Measurements from ENCODE around the gene CCNL1. TPM values are rescaled to one million over a fixed set of nuclear protein-coding genes. Genes with fewer than 3 reads are reported as not detected.
"Not testable (repeated sequence)": the region's sequence is repeated elsewhere in the genome, so short reads cannot be mapped to it uniquely, and the experiment has no call there.

Gene CCNL1
- total RNA-seq, 2 experiments from 2014 or later = 220 to 258 TPM

DNA sequence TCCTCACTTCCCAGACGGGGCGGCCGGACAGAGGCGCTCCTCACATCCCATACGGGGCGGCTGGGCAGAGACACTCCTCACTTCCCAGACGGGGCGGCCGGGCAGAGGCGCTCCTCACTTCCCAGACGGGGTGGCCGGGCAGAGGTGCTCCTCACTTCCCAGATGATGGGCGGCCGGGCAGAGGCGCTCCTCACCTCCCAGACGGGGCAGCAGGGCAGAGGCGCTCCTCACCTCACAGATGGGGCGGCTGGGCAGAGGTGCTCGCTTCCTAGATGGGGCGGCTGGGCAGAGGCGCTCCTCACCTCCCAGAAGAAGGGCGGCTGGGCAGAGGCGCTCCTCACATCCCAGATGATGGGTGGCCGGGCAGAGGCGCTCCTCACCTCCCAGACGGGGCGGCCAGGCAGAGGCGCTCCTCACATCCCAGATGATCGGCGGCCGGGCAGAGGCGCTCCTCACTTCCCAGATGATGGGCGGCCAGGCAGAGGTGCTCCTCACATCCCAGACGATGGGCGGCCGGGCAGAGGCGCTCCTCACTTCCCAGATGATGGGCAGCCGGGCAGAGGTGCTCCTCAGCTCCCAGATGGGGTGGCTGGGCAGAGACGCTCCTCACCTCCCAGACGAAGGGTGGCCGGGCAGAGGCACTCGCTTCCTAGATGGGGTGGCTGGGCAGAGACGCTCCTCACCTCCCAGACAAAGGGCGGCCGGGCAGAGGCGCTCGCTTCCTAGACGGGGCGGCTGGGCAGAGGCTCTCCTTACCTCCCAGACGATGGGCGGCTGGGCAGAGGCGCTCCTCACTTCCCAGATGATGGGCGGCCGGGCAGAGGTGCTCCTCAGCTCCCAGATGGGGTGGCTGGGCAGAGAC lies 18.8 kb upstream of the CCNL1 start:
- DNase-seq, H3K4me3 Mint-ChIP-seq: not testable (repeated sequence)

DNA sequence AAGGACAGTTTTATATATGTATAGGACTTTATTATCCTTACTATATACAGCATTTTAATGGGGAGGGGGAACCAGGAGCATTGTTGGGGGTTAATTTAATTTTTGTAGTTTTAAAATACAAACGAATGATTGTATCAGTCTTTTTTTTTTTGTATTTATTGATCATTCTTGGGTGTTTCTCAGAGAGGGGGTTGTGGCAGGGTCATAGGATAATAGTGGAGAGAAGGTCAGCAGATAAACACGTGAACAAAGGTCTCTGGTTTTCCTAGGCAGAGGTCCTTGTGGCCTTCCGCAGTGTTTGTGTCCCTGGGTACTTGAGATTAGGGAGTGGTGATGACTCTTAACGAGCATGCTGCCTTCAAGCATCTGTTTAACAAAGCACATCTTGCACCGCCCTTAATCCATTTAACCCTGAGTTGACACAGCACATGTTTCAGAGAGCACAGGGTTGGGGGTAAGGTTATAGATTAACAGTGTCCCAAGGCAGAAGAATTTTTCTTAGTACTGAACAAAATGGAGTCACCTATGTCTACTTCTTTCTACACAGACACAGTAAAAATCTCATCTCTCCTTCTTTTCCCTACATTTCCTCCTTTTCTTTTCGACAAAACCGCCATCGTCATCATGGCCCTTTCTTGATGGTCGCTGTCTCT lies 18.0 kb upstream of the CCNL1 start:
- Mint-ChIP-seq H3K4me1 (peaks cover 27% of the 10 kb centered on the region), H3K9me3 (peaks cover 11% of the 10 kb centered on the region), H3K36me3 (ENCODE audit: low read depth) (peaks cover 41% of the 10 kb centered on the region)
- H3K4me3 Mint-ChIP-seq, H3K27ac Mint-ChIP-seq, DNase-seq, POLR2A ChIA-PET, H3K27me3 Mint-ChIP-seq: not testable (repeated sequence)
- CTCF ChIA-PET = interaction anchor here (0.9 to 1.2 kb wide), 2 partner anchors 11 to 90 kb away, joined by 3 to 5 read pairs; no protein-coding TSS in a partner anchor

More for the DNA sequence above, 18.8 kb upstream of the CCNL1 start:
- H3K27ac Mint-ChIP-seq, CTCF ChIA-PET, H3K27me3 Mint-ChIP-seq, POLR2A ChIA-PET: not testable (repeated sequence)
- Mint-ChIP-seq H3K4me1 (peaks cover 24% of the 10 kb centered on the region), H3K9me3 (peaks cover 17% of the 10 kb centered on the region), H3K36me3 (ENCODE audit: low read depth) (peaks cover 49% of the 10 kb centered on the region)

DNA sequence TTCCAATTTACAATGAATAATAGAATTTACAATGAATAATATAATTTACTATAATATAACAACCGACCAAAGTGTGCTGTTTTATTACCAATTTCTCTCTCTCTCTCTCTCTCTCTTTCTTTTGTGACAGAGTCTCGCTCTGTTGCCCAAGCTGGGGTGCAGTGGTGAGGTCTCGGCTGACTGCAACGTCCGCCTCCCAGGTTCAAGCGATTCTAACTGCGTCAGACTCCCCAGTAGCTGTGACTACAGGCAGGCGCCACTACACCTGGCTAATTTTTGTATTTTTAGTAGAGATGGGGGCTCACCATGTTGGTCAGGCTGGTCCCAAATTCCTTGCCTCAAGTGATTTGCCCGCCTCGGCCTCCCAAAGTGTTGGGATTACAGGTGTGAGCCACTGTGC lies 17.0 kb upstream of the CCNL1 start:
- H3K27me3 Mint-ChIP-seq = no peaks in the 10 kb centered on the region
- ChIA-PET CTCF (interaction anchor here (1.2 kb wide), 1 partner anchor 89 kb away, joined by 3 read pairs; no protein-coding TSS in a partner anchor), POLR2A (no interaction called here)
- peaks cover 7% of the 10 kb centered on the region for H3K9me3 Mint-ChIP-seq
- H3K4me1 Mint-ChIP-seq = peaks cover 28% of the 10 kb centered on the region
- peak overlapping the region; percentile 43 for H3K4me3 Mint-ChIP-seq
- H3K27ac Mint-ChIP-seq = peak overlapping the region; percentile 77
- DNase-seq = no peak
- H3K36me3 Mint-ChIP-seq (ENCODE audit: low read depth) = peaks cover 37% of the 10 kb centered on the region

DNA sequence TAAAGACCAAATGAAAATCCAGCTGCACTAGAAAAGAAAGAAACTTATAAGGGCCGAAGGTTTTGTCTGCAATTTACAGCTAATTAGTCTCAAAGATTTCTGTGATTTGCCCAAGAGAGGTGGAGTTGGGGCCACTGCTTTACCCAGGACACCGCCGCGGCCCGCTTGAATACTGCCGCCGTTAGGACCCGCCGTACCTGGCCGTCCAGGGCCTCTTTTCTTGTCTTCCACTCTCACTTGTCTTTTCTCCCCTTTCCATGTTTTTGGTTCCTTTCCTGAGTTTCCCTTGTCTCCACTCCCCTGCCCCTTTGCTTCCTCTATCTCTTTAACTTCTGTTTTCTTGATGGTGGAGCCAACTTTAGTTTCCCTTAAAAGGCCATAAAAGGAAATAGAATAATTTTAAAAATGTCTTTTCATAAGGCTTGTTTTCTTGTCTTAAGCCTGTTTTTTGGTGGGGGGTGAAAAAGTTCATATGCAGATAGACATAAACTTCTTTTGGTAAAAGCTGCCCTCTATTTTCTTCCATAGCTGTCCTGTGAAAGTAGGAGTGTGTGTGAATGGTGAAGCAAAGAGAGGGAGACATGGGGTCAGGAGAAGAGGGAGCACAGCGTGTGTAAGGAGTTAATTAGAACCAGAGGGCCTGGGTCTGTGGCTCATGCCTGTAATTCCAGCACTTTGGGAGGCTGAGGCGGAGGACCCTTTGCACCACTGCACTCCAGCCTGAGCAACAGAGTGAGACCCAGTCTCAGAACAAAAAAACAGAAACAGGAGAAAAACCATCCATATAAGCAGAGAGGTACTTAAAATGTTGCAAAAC lies 16.0 kb upstream of the CCNL1 start:
- H3K27ac Mint-ChIP-seq = peak overlapping the region; percentile 98

DNA sequence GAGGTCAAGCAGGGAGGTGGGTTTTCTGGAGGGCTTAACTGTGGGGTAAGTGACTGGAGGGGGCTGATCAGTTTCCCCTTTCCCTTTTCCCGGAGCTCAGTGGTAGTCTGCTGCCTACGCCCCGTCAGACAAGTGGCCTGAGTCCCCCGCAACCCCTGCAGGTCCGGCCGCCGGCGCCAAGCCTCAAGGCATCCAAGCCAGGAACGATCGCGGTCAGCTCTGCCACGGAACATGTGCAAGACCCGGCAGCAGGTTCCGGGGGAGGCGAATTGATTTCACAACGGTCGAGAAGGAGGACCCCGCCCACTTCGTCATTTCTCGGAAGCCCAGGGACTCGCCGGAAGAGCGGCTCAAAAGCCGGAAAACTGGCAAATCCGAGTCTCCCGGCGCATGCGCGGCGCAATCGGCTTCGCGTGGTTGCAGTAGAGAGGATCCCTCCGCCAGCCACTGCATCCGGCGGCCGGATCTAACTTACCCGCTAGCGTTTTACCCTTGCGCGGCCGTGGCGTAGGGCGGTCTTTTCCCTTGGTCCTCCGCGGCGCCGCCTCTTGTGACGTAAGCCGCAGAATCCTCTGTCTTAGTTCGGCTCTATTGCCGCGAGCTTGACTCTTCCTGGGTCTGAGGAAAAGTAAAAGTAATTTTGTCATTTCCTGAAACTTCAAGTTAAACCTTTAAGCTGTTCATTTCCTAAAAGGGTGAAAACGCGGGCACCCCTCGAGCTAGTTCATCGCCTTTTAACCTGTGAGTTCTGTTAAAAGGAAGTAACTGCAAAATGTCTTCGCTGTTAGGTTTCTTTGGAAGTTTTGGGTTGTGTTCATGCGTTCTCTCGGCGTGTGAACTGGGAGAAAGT lies 14.9 kb upstream of the CCNL1 start:
- Mint-ChIP-seq H3K4me3 (peak overlapping the region; percentile 91), H3K36me3 (ENCODE audit: low read depth) (peaks cover 26% of the 10 kb centered on the region), H3K27me3 (no peaks in the 10 kb centered on the region), H3K9me3 (peaks cover 3% of the 10 kb centered on the region), H3K4me1 (peaks cover 28% of the 10 kb centered on the region), H3K27ac (peak overlapping the region; percentile 98)
- ChIA-PET CTCF (interaction anchor here (1.0 to 2.8 kb wide), 9 partner anchors 9 to 93 kb away, joined by 3 to 25 read pairs (median 4); partner anchors contain the start of gene CCNL1), POLR2A (interaction anchor here (0.6 to 3.8 kb wide), 6 partner anchors 8 to 86 kb away, joined by 3 to 54 read pairs (median 4); partner anchors contain the start of gene CCNL1)
- DNase-seq = peak; percentile 99

More for the DNA sequence above, 16.0 kb upstream of the CCNL1 start:
- ChIA-PET CTCF (interaction anchor here (1.5 to 2.8 kb wide), 4 partner anchors 13 to 45 kb away, joined by 4 to 25 read pairs (median 6); partner anchors contain the start of gene CCNL1), POLR2A (interaction anchor here (0.6 to 3.8 kb wide), 6 partner anchors 9 to 87 kb away, joined by 3 to 54 read pairs (median 4); partner anchors contain the start of gene CCNL1)
- Mint-ChIP-seq H3K4me3 (peak overlapping the region; percentile 91), H3K27me3 (no peaks in the 10 kb centered on the region), H3K9me3 (peaks cover 7% of the 10 kb centered on the region), H3K36me3 (ENCODE audit: low read depth) (peaks cover 33% of the 10 kb centered on the region), H3K4me1 (peaks cover 28% of the 10 kb centered on the region)
- peak; percentile 25 for DNase-seq

DNA sequence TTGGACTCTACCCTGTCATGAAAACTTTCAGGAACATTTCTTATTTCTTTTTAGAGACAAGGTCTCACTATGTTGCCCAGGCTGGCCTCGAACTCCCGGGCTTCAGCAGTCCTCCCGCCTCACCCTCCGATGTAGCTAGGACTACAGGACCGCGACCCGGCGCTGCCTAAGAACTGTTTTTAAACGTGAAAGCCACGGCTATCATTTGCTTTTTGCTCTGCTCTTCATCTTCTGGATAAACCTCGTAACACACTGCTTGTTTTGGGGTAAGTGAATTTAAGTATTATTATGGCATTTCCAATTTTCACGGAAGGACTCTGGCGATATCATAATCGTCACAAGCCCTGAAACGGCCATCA lies 14.3 kb upstream of the CCNL1 start:
- H3K36me3 Mint-ChIP-seq (ENCODE audit: low read depth) = peaks cover 20% of the 10 kb centered on the region
- no peaks in the 10 kb centered on the region for H3K27me3 Mint-ChIP-seq
- peak; percentile 30 for DNase-seq
- CTCF ChIA-PET = interaction anchor here (1.0 to 2.8 kb wide), 9 partner anchors 9 to 92 kb away, joined by 3 to 25 read pairs (median 4); partner anchors contain the start of gene CCNL1
- peaks cover 28% of the 10 kb centered on the region for H3K4me1 Mint-ChIP-seq
- POLR2A ChIA-PET = interaction anchor here (3.8 kb wide), 1 partner anchor 14 kb away, joined by 54 read pairs; the partner anchor contains the start of gene CCNL1
- no peaks in the 10 kb centered on the region for H3K9me3 Mint-ChIP-seq
- peak overlapping the region; percentile 91 for H3K4me3 Mint-ChIP-seq
- peak overlapping the region; percentile 98 for H3K27ac Mint-ChIP-seq

DNA sequence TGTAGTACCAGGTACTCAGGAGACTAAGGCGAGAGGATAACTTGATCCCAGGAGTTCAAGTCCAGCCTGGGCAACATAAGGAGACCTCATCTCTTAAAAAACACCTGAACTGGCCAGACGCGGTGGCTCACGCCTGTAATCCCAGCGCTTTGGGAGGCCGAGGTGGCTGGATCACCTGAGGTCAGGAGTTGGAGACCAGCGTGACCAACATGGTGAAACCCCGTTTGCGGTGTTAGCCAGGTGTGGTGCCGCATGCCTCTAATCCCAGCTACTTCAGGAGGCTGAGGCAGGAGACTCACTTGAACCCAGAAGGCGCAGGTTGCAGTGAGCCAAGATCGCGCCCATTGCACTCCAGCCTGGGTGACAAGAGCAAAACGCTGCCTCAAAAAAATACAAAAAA lies 13.4 kb upstream of the CCNL1 start:
- peak overlapping the region; percentile 20 for H3K27ac Mint-ChIP-seq
- not testable (repeated sequence) for DNase-seq, H3K4me3 Mint-ChIP-seq, H3K9me3 Mint-ChIP-seq, H3K27me3 Mint-ChIP-seq
- H3K36me3 Mint-ChIP-seq (ENCODE audit: low read depth) = peaks cover 19% of the 10 kb centered on the region
- ChIA-PET CTCF (interaction anchor here (1.0 to 2.8 kb wide), 4 partner anchors 8 to 17 kb away, joined by 3 to 25 read pairs (median 6); partner anchors contain the start of gene CCNL1), POLR2A (interaction anchor here (0.6 to 3.8 kb wide), 2 partner anchors 13 to 69 kb away, joined by 4 to 54 read pairs; partner anchors contain the start of gene CCNL1)
- peaks cover 28% of the 10 kb centered on the region for H3K4me1 Mint-ChIP-seq

DNA sequence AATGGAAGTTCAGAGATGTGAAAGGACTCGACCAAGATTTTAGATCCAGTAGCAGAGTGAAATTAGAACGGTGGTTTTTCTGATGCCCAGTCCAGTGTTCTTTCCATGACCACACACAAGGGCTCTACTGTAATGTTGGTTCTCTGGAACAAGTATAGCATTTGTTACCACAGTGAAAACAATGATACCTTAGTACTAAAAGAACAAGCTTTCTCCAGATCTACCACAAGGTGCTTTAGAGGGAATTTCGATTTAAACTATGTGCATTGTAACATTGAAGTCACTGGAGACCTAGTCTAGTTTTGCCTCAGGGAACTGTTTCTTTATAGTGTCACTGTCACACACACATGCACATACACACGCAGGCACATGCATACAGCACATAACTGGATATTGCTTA lies 12.8 kb upstream of the CCNL1 start:
- DNase-seq = no peak
- Mint-ChIP-seq H3K36me3 (ENCODE audit: low read depth) (peaks cover 13% of the 10 kb centered on the region), H3K4me1 (peaks cover 28% of the 10 kb centered on the region), H3K27me3 (no peaks in the 10 kb centered on the region), H3K9me3 (no peaks in the 10 kb centered on the region), H3K4me3 (no peak overlapping the region), H3K27ac (peak overlapping the region; percentile 20)
- ChIA-PET POLR2A (interaction anchor here (3.8 kb wide), 1 partner anchor 13 kb away, joined by 54 read pairs; the partner anchor contains the start of gene CCNL1), CTCF (interaction anchor here (1.0 kb wide), 1 partner anchor 16 kb away, joined by 3 read pairs; no protein-coding TSS in a partner anchor)

DNA sequence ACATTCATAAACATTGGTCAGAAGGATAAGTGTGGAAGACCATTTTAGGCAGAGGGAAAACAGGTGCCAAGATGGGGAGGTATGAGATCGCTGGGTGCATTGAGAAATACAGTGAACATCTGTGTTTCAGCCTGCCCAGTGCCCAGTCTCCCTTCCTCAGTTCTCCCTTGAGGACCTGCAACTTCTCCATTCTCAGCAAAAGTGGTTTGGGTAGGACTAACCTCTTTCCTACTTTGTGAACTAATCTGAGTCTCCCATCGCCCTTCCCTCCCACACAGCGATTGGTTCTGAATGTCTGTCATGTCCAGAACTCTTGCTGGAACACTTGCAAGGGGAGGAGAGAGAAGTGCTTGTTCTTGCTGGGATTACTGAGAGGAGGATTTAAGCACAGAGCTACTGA lies 10.9 kb upstream of the CCNL1 start:
- CTCF ChIA-PET = interaction anchor here (0.6 to 1.5 kb wide), 3 partner anchors 8 to 77 kb away, joined by 3 to 7 read pairs (median 4); partner anchors contain the start of gene CCNL1
- H3K36me3 Mint-ChIP-seq (ENCODE audit: low read depth) = peaks cover 6% of the 10 kb centered on the region
- H3K27me3 Mint-ChIP-seq = no peaks in the 10 kb centered on the region
- POLR2A ChIA-PET = no interaction called here
- peak overlapping the region; percentile 21 for H3K27ac Mint-ChIP-seq
- DNase-seq = no peak
- H3K9me3 Mint-ChIP-seq = no peaks in the 10 kb centered on the region
- H3K4me3 Mint-ChIP-seq = no peak overlapping the region
- peaks cover 12% of the 10 kb centered on the region for H3K4me1 Mint-ChIP-seq

DNA sequence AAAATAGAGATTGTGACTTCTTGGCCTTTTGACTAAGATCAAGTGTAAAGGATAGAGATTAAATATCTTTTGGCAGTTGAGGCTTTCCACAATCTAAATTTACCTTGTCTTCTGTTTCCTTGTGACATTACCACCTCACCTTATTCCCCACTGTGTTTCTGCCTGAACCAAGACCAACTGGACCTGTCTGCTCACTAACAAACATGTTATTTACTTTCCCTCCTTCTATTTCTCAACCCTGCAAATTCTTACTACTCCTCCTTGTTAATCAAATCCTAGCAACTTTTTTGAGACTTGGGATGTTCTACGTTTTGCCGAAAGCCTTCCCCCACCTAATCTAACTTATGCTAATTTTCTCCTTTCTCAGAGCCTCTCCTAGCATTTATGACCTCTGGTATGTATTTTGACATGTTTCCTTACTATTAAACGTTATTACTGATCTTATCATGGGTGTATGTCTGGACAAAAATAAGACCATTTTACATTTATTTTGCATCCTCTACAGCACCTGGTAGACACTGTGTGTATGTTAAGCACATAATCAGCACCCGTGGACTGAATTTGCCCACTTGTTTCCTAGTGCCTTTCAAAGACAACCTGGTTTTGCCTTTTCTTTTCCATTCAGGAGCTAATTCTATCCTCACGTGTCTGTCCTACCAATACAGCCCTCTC lies 7.6 kb upstream of the CCNL1 start:
- Mint-ChIP-seq H3K4me3 (no peak overlapping the region), H3K36me3 (ENCODE audit: low read depth) (peaks cover 7% of the 10 kb centered on the region), H3K27ac (no peak overlapping the region), H3K9me3 (no peaks in the 10 kb centered on the region), H3K4me1 (peaks cover 13% of the 10 kb centered on the region), H3K27me3 (no peaks in the 10 kb centered on the region)
- ChIA-PET CTCF (interaction anchor here (1.0 kb wide), 1 partner anchor 10 kb away, joined by 5 read pairs; no protein-coding TSS in a partner anchor), POLR2A (no interaction called here)
- no peak for DNase-seq

DNA sequence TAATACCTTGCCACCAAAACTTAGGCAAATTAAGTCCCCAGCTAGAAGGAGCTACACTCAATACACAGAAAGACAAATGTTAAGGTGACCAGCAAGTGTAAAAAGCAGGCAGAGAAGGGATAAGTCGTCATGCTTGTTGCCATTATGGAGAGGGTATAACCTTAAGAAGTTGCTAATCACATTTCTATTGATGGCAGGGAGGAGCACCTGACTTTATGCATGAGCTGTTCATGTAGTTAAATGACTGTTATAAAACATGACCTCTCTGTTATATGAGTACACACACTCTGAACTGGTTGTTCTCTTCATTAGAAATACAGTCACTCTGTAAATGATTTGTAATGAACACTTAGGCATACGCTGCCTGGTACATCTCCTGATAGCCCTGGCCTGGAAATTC lies 6.6 kb upstream of the CCNL1 start:
- no peak for DNase-seq
- Mint-ChIP-seq H3K4me1 (peaks cover 15% of the 10 kb centered on the region), H3K27me3 (no peaks in the 10 kb centered on the region), H3K9me3 (no peaks in the 10 kb centered on the region), H3K4me3 (no peak overlapping the region), H3K27ac (no peak overlapping the region), H3K36me3 (ENCODE audit: low read depth) (peaks cover 9% of the 10 kb centered on the region)
- POLR2A ChIA-PET = interaction anchor here (0.6 kb wide), 1 partner anchor 9 kb away, joined by 3 read pairs; no protein-coding TSS in a partner anchor
- CTCF ChIA-PET = interaction anchor here (1.0 kb wide), 1 partner anchor 11 kb away, joined by 5 read pairs; no protein-coding TSS in a partner anchor
